ENCODE results near the gene MBD3.

The MBD3 gene

DNA sequence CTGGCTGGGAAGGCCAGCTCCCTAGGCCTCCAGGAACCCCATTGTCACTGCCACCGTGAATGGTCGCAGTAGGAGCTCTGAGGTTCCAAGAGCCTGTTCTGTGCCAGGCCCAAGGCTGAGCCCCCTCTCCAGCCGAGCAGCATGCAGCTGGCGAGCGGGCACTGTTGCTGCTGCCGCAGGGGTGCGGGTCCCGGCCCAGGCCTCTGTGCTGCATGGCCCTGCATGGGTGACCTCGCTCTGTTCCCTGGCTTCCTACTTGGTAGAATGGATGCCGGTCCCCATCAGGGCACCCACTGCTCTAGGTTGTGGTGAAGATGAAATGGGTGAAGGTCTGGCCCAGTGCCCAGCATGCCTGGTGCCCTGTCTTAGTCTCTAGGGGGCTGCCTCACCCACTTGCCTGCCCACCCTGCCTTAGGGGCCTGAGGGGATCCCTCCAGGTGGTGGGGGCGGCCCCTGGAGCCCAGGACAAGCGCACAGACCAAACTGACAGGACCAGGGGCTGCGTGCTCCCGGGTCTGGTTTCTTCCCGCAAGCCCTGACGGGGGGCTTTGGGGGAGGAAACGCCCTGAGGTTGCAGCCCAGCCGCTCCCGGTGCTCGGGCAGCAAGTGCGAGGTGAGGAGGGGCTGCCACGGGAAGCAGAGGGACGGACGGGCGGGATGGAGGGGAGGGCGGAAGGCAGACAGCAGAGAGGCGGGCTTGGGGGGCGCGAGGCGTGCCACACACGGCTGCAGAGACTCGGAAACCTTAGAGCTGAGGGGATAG is 21.3 kb upstream of the MBD3 start:
- no peaks in the 10 kb centered on the region for H3K9me3 ChIP-seq
- peaks cover 83% of the 10 kb centered on the region for H3K36me3 ChIP-seq (replicated peaks)
- H3K4me3 ChIP-seq, result no peak overlapping the region
- in situ Hi-C loops (cut with MboI; ENCODE audit: low sequenced_read_pairs), result no loop called here
- H3K27me3 ChIP-seq (ENCODE audit: low read depth), result no peaks in the 10 kb centered on the region
- no peaks in the 10 kb centered on the region for H3K4me1 ChIP-seq
- no peak for DNase-seq (ENCODE audit: low spot score in 2 of 2)

DNA sequence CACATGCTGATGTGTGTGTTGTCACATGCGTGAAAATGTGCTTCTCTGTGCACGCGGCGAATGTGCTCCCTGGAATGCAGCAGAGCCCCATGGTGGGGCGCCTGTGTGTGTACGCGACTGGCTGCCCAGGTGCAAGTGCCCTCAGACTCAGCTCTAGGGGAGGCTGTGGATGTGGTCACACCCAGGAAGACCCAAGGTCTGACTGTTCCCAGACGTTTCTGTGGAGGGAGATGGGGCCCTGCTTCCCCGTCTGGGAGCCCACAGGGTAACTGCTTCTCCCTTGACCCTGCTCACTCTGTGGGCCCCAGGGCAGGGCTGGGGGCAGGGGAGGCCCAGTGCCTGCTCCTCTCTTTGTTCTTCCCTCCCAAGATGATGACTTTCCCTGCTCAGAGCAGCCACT is 20.5 kb upstream of the MBD3 start:
- Histone ChIP-seq H3K27me3 (ENCODE audit: low read depth) (no peaks in the 10 kb centered on the region), H3K4me3 (no peak overlapping the region), H3K36me3 (replicated peaks) (peaks cover 77% of the 10 kb centered on the region), H3K9me3 (no peaks in the 10 kb centered on the region), H3K4me1 (no peaks in the 10 kb centered on the region)
- in situ Hi-C loops (cut with MboI; ENCODE audit: low sequenced_read_pairs), result no loop called here
- DNase-seq (ENCODE audit: low spot score in 2 of 2), result no peak

DNA sequence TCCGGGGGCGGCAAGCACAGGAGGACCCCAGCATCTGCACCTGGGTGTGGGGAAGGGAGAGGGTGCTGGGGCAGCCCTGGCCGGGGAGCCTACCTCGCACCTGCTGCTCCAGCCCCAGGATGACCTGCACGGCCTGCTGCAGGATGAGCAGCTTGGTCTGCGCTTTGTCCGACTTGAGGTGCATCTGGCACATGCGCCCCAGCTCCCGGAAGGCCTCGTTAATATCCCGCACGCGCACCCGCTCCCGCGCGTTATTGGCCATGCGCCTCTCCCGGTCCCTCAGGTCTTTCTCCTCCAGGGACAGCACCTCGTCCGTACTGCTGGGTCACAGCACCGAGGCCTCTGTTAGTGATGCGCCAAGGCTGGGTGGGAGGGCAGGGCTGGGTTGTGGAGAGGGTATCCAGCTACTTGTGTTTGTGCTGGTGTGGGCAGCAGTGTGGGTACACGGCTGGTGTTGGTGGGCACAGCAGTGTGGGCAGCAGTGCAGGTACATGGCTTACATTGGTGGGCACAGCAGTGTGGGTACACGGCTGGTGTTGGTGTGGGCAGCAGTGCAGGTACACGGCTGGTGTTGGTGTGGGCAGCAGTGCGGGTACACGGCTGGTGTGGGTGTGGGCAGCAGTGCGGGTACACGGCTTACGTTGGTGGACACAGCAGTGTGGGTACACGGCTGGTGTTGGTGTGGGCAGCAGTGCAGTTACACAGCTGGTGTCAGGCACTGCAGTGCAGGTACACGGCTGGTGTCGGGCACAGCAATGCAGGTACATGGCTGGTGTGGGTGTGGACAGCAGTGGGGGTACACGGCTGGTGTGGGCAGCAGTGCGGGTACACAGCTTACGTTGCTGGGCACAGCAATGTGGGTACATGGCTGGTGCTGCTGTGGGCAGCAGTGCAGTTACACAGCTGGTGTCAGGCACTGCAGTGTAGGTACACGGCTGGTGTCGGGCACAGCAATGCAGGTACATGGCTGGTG is 19.7 kb upstream of the MBD3 start:
- Histone ChIP-seq H3K4me3 (no peak overlapping the region), H3K4me1 (no peaks in the 10 kb centered on the region), H3K36me3 (replicated peaks) (peaks cover 69% of the 10 kb centered on the region), H3K9me3 (no peaks in the 10 kb centered on the region), H3K27me3 (ENCODE audit: low read depth) (no peaks in the 10 kb centered on the region)
- in situ Hi-C loops (cut with MboI; ENCODE audit: low sequenced_read_pairs), result no loop called here
- no peak for DNase-seq (ENCODE audit: low spot score in 2 of 2)

DNA sequence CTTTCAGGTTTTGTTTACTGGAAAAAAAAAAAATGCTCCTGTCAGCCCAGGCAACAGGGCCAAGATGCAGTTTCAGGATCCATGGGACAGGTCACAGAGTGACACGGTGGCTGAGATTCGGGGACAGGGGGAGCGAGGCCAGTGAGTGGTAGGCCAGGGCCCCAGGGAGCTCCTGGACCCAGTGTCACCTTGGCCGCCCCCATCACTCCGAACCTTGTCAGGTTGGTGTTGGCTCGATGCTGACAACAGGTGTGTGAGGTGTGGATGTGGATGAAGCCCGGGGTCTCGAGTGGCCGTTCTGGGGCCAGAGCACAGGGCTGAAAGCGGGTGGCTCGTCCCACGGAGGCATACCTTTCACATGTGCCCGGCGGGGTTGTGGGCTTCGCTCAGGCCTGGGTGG is 18.7 kb upstream of the MBD3 start:
- Histone ChIP-seq H3K9me3 (no peaks in the 10 kb centered on the region), H3K4me1 (peaks cover under 1% of the 10 kb centered on the region), H3K4me3 (no peak overlapping the region), H3K36me3 (replicated peaks) (peaks cover 59% of the 10 kb centered on the region), H3K27me3 (ENCODE audit: low read depth) (no peaks in the 10 kb centered on the region)
- no peak for DNase-seq (ENCODE audit: low spot score in 2 of 2)
- in situ Hi-C loops (cut with MboI; ENCODE audit: low sequenced_read_pairs), result no loop called here

DNA sequence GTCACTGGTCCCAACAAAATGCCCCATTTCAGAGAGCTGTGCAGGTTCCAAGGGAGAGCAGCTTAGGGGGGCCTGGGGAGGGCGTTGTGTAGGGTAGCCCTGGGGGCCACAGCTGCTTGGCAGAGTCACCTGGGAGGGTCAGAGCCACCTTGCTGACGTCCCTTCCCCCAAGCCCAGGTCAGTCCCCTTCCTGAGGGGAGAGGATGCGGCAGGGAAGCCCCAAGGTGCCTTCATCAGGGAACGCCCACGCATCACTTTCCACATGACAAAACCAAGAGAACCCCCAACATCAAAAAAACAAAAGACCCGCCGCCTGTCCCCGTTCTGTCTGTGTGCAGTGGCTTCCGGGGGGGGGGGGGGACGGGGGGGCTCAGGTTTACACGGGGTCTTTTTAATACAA is 17.9 kb upstream of the MBD3 start:
- Histone ChIP-seq H3K9me3 (no peaks in the 10 kb centered on the region), H3K4me1 (peaks cover 5% of the 10 kb centered on the region), H3K4me3 (no peak overlapping the region), H3K36me3 (replicated peaks) (peaks cover 53% of the 10 kb centered on the region), H3K27me3 (ENCODE audit: low read depth) (no peaks in the 10 kb centered on the region)
- DNase-seq (ENCODE audit: low spot score in 2 of 2), result no peak
- in situ Hi-C loops (cut with MboI; ENCODE audit: low sequenced_read_pairs), result no loop called here

DNA sequence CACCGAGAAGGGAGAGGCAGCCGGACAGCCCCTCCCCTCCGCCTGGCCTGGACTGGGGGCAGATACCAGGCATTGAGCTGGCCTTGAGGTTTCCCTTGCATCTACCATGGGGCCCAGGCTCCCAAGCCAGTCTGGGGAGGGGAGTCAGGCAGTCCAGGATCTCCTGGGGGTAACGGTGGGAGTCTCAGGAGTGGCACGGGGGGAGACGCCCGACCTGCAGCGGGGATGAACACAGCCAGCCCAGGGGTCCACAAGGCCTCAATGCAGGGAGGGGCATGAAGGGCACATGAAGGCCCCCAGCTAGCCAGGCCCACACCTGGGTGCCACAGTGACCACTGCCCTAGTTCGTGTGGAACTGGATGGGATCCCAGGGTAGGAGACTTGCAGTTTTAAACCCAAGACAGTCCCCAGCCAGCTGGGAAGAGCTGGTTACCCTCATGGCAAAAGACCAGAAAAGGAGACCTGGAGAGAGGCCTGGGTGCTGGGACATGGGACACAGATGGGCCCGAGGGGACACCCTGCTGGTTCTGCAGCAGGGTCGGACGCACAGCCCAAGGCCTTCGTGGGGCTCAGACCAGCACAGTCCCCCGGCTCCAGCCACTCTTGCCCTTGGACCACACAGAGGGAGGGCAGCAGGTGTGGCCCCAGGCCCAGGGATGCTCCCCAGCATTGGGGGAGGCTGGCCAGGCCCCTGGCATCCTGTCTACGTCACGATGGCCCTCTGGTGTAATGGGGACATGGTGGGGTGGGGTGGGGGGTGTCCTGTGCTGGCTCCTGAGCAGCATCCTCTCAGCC is 17.2 kb upstream of the MBD3 start:
- Histone ChIP-seq H3K4me1 (peaks cover 5% of the 10 kb centered on the region), H3K9me3 (no peaks in the 10 kb centered on the region), H3K36me3 (replicated peaks) (peaks cover 48% of the 10 kb centered on the region), H3K4me3 (no peak overlapping the region), H3K27me3 (ENCODE audit: low read depth) (no peaks in the 10 kb centered on the region)
- no peak for DNase-seq (ENCODE audit: low spot score in 2 of 2)
- in situ Hi-C loops (cut with MboI; ENCODE audit: low sequenced_read_pairs), result no loop called here

DNA sequence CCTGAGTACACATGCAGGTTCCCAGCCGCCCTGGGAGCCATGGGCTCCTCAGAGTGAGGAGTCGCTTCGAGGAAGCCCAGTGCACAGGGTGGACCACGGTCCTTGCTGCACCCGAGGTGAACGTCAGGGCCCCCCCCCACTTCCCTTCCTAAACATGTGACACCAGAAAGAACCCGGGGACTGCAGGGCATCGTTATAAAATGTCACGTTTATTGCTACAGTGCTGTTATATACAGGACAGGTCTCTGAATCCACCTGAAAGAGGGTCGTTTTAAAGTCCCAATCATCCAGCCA is 16.4 kb upstream of the MBD3 start:
- H3K4me3 ChIP-seq, result no peak overlapping the region
- no peak for DNase-seq (ENCODE audit: low spot score in 2 of 2)
- peaks cover 7% of the 10 kb centered on the region for H3K4me1 ChIP-seq
- H3K27me3 ChIP-seq (ENCODE audit: low read depth), result no peaks in the 10 kb centered on the region
- in situ Hi-C loops (cut with MboI; ENCODE audit: low sequenced_read_pairs), result no loop called here
- H3K36me3 ChIP-seq (replicated peaks), result peaks cover 43% of the 10 kb centered on the region
- no peaks in the 10 kb centered on the region for H3K9me3 ChIP-seq

DNA sequence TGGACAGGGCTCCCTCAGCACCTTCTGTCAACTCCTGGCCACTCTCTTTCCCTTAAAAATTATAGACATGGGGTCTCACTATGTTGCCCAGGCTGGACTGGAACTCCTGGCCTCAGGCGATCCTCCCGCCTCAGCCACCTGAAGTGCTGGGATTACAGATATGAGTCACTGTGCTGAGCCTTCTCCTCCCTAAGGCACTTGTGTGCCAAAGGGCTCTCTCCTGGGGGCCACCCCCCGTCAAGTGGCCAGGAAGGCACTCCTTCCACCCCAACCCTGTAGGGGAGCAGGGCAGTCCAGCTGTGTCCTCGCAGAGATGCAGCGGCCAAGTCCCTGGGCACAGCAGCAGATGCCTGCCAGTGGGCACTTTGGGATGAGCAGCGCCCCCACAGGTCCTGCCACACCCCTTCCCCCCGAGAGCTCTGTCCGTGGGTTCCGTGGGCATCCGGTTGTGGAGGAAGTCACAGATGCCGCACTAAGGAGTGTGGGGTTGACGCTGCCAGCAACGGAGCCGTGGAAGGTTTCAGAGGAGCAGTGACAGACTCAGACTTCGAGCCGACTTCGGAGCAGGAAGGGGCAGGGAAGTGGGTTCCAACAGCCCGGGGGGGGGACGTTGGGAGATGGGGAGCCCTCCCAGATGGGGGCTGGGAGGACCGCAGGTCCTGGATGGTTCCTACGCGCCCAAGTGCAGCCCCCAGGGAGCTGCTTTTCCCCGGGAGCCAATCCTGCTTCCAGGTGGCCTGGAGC is 15.9 kb upstream of the MBD3 start:
- no peaks in the 10 kb centered on the region for H3K9me3 ChIP-seq
- H3K27me3 ChIP-seq (ENCODE audit: low read depth), result no peaks in the 10 kb centered on the region
- no peak overlapping the region for H3K4me3 ChIP-seq
- peaks cover 41% of the 10 kb centered on the region for H3K36me3 ChIP-seq (replicated peaks)
- no peak for DNase-seq (ENCODE audit: low spot score in 2 of 2)
- peaks cover 10% of the 10 kb centered on the region for H3K4me1 ChIP-seq
- in situ Hi-C loops (cut with MboI; ENCODE audit: low sequenced_read_pairs), result no loop called here

DNA sequence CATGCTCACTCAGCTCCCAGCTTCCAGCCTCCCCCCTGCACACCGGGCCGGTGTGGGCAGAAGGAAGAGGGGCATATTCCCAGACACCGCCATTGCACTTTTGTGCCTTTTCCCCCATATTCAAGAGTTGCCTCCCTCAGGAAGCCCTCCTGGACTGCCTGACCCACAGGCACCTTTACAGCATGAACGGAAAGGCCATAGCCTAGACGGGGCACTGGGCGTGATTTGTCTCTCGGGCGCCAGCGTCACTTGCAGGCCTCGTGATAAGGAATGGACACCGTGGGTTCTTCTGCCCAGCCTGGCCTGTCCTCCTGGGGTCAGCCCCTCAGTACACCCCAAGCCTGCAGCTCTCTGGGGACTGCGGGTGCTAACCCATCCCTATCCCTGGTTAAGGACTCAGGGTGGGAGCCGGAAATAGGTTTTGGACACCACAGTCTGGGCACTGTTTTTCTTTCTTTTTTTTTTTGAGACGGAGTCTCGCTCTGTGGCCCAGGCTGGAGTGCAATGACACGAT is 13.5 kb upstream of the MBD3 start:
- Histone ChIP-seq H3K36me3 (replicated peaks) (peaks cover 40% of the 10 kb centered on the region), H3K27me3 (ENCODE audit: low read depth) (no peaks in the 10 kb centered on the region), H3K9me3 (no peaks in the 10 kb centered on the region), H3K4me1 (peaks cover 10% of the 10 kb centered on the region), H3K4me3 (peak overlapping the region; percentile 96)
- DNase-seq (ENCODE audit: low spot score in 2 of 2), result no peak
- in situ Hi-C loops (cut with MboI; ENCODE audit: low sequenced_read_pairs), result no loop called here

DNA sequence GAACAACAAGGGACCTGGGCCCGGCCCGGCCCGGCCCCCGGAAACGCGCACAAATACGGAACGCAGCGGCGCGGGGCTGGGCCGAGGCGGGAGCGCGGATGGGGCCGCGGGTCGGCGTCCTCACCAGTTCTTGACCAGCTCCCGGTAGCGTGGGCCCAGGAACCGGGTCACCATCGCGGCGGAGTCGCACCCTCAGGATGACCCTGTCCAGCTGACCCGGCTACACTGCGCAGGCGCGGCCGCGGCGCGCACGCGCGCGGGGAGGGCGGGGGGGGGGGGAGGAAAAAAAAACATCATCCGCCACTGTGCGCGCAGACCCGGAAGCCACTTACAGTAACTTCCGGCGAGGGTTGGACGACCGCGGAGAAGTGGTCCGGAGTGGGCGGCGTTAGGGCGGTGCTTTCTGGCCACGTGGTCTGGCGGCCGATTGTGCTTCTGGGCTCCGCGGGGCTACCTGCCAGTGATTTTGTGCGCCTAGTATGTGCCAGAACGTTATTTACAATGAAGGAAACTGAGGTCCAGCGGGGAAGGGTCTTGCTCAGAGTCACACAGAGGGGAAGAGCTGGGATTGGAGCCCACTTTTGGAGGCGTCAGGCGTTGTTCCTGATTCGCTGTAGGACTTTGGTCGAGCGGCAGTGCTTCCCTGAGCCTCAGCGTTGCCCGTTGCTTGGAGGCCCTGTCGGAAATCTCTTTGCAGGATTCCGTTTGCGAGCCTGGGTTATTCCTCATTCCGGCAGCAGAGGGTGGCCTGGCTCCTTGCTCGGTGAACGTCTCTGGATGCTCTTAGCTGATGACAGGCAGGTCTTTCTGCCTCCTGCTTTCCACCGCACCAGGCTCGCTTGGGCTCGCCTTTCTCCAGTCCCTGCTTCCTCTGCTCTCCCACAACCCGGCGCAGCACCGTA is 12.8 kb upstream of the MBD3 start, which contains the start of gene UQCR11:
Gene UQCR11, minus strand, starts transcription at position 227 of the 902 bp plus-strand sequence. Its CDS starts 53 bp downstream, at position 174.
- Histone ChIP-seq H3K27me3 (ENCODE audit: low read depth) (no peaks in the 10 kb centered on the region), H3K36me3 (replicated peaks) (peaks cover 37% of the 10 kb centered on the region), H3K4me3 (peak within 1 kb of the TSS; percentile 96), H3K4me1 (peaks cover 10% of the 10 kb centered on the region), H3K9me3 (no peaks in the 10 kb centered on the region)
- peak; percentile 96 to 97 for DNase-seq (ENCODE audit: low spot score in 2 of 2)
- in situ Hi-C loops (cut with MboI; ENCODE audit: low sequenced_read_pairs), result no loop called here

DNA sequence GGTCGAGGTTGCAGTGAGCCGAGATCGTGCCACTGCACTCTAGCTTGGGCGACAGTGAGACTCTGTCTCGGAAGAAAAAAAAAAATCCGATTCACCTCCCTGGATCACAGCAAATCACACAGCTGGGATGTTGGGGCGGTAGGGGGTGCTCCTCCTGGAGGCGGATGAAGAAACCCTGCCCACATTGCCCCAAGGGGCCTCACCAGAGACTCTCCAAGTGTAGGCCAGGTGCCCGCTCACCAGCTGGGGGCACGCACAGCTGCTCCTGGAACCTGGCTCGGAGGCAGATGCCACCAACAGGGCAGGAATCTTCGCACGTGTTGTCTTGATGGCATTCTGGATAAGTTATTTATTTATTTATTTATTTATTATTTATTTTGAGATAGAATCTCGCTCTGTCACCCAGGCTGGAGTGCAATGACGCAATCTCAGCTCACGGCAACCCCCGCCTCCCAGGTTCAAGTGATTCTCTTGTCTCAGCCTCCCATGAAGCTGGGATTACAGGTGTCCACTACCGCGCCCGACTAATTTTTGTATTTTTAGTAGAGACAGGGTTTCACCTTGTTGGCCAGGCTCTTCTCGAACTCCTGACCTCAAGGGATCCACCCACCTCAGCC is 9.5 kb upstream of the MBD3 start:
- Histone ChIP-seq H3K4me1 (peaks cover 10% of the 10 kb centered on the region), H3K27me3 (ENCODE audit: low read depth) (no peaks in the 10 kb centered on the region), H3K36me3 (replicated peaks) (peaks cover 48% of the 10 kb centered on the region), H3K4me3 (no peak overlapping the region), H3K9me3 (no peaks in the 10 kb centered on the region)
- no peak for DNase-seq (ENCODE audit: low spot score in 2 of 2)
- in situ Hi-C loops (cut with MboI; ENCODE audit: low sequenced_read_pairs), result no loop called here

DNA sequence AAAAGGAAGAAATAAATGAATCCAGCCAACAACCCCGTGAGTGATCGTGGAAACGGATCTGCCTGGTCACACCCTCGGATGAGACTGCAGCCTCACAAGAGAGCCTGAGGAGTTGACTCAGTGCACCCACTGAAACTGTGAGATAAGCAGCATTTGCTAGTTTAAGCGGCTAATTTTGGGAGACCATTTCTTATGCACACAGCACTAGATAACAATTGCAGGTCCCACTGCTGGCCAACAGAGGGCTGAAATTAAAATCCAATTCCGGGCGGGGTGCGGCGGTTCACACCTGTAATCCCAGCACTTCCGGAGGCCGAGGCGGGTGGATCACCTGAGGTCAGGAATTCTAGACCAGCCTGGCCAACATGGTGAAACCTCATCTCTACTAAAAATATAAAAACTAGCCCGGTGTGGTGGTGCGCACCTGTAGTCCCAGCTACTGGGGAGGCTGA is 9.0 kb upstream of the MBD3 start:
- in situ Hi-C loops (cut with MboI; ENCODE audit: low sequenced_read_pairs), result no loop called here
- no peak for DNase-seq (ENCODE audit: low spot score in 2 of 2)
- Histone ChIP-seq H3K27me3 (ENCODE audit: low read depth) (no peaks in the 10 kb centered on the region), H3K36me3 (replicated peaks) (peaks cover 53% of the 10 kb centered on the region), H3K4me3 (no peak overlapping the region), H3K4me1 (peaks cover 10% of the 10 kb centered on the region), H3K9me3 (no peaks in the 10 kb centered on the region)

Data from HAP-1 (cell line).